Liver (tissue), 9 donors: ENCODE measurements around the gene GLRX. TPM values are rescaled to one million over a fixed set of nuclear protein-coding genes. Genes with fewer than 3 reads are reported as not detected.

ENCODE experiments used
- DNase-seq: peaks from one replicate; pipeline ENCODE4 v3.0.0-alpha.2; 2017; ENCODE audit warnings: low spot score
- H3K27ac ChIP-seq, 2 donors: one replicate each; pipeline ENCODE4 v1.7.0; 2013; ENCODE audit warnings: inconsistent platforms in 2 of 2, low read length in 2 of 2, control low read depth in 1 of 2, low read depth in 1 of 2, mild to moderate bottlenecking in 1 of 2
- H3K27me3 ChIP-seq, 4 donors: one replicate each; pipeline versions ENCODE4 v1.6.1 to v1.7.0; 2013; ENCODE audit warnings: low read length in 3 of 4, inconsistent platforms in 1 of 4, mild to moderate bottlenecking in 1 of 4, moderate library complexity in 1 of 4; ENCODE audit not compliant: control insufficient read depth in 4 of 4, insufficient read depth in 4 of 4
- H3K36me3 ChIP-seq, 4 donors: one replicate each; pipeline versions ENCODE4 v1.6.1 to v1.7.0; 2013; ENCODE audit warnings: low read length in 3 of 4, mild to moderate bottlenecking in 3 of 4, low read depth in 1 of 4, moderate library complexity in 1 of 4; ENCODE audit not compliant: control insufficient read depth in 4 of 4, insufficient read depth in 3 of 4
- H3K4me1 ChIP-seq, 4 donors: one replicate each; pipeline versions ENCODE4 v1.6.1 to v1.7.0; 2013; ENCODE audit warnings: low read length in 3 of 4, mild to moderate bottlenecking in 3 of 4, moderate library complexity in 1 of 4; ENCODE audit not compliant: control insufficient read depth in 4 of 4, insufficient read depth in 4 of 4
- H3K4me3 ChIP-seq, 3 donors: one replicate each; pipeline versions ENCODE4 v1.6.1 to v1.7.0; 2013; ENCODE audit warnings: low read length in 3 of 3, control low read depth in 1 of 3, low read depth in 1 of 3, mild to moderate bottlenecking in 1 of 3
- H3K9ac ChIP-seq, 2 donors: one replicate each; pipeline ENCODE4 v1.7.0; 2013; ENCODE audit warnings: low read length in 2 of 2, mild to moderate bottlenecking in 2 of 2, moderate library complexity in 2 of 2, control low read depth in 1 of 2, low read depth in 1 of 2
- H3K9me3 ChIP-seq, 4 donors: one replicate each; pipeline versions ENCODE4 v1.6.1 to v1.7.0; 2013; ENCODE audit warnings: low read length in 3 of 4; ENCODE audit not compliant: control insufficient read depth in 4 of 4
- GABPA ChIP-seq, 2 donors: IDR thresholded peaks in 1 of 2; conservative IDR thresholded peaks in 1 of 2; 2 replicates each; pipeline ENCODE4 v1.6.1; 2016; ENCODE audit warnings: antibody characterized with exemption in 2 of 2, mild to moderate bottlenecking in 1 of 2, moderate library complexity in 1 of 2
- HNF4A ChIP-seq, 2 donors: conservative IDR thresholded peaks; 2 replicates each; pipeline ENCODE4 v1.6.1; 2016; ENCODE audit warnings: antibody characterized with exemption in 2 of 2, mild to moderate bottlenecking in 2 of 2
- JUND ChIP-seq, 2 donors: IDR thresholded peaks; 2 replicates each; pipeline ENCODE4 v1.6.1; 2016; ENCODE audit warnings: antibody characterized with exemption in 2 of 2
- NR2F2 ChIP-seq: IDR thresholded peaks from 2 replicates; pipeline ENCODE4 v1.6.1; 2016; ENCODE audit warnings: antibody characterized with exemption
- RAD21 ChIP-seq, 2 donors: IDR thresholded peaks; 2 replicates each; pipeline ENCODE4 v1.6.1; 2016; ENCODE audit warnings: antibody characterized with exemption in 2 of 2, mild to moderate bottlenecking in 2 of 2
- RXRA ChIP-seq, 2 donors: IDR thresholded peaks; 2 replicates each; pipeline ENCODE4 v1.6.1; 2017 to 2018; ENCODE audit warnings: antibody characterized with exemption in 2 of 2, mild to moderate bottlenecking in 1 of 2
- SP1 ChIP-seq: IDR thresholded peaks from 2 replicates; pipeline ENCODE4 v1.6.1; 2018; ENCODE audit warnings: antibody characterized with exemption, mild to moderate bottlenecking
- TAF1 ChIP-seq: conservative IDR thresholded peaks from 2 replicates; pipeline ENCODE4 v1.6.1; 2016; ENCODE audit warnings: antibody characterized with exemption, mild to moderate bottlenecking
- YY1 ChIP-seq: IDR thresholded peaks from 2 replicates; pipeline ENCODE4 v1.6.1; 2016; ENCODE audit warnings: antibody characterized with exemption, mild to moderate bottlenecking
- ZBTB33 ChIP-seq: IDR thresholded peaks from 2 replicates; pipeline ENCODE4 v1.6.1; 2016; ENCODE audit warnings: antibody characterized with exemption
- WGBS: extraction: QIAGEN DNeasy Blood & Tissue Kit; methylation state at CpG from one replicate; pipeline ENCODE4 v1.1.7; 2013; 5-methylcytosine and 5-hydroxymethylcytosine counted together
- polyA plus RNA-seq, 2 donors: library from polyadenylated mRNA; stranded (reverse) in 1 of 2; unstranded in 1 of 2; fragments of 200-250 nt in 1 of 2; fragments of >200 nt in 1 of 2; fragmentation: Nextera tagmentation in 1 of 2; extraction: Ambion mirVana in 1 of 2; gene quantifications; one replicate each; pipeline versions ENCODE4 v1.2.1 to v1.2.3, GENCODE V29; 2013 to 2015
- total RNA-seq, 2 donors: library from RNA; depleted of rRNA; stranded (reverse); fragments of >200 nt; gene quantifications; one replicate each; pipeline ENCODE4 v1.2.3, GENCODE V29; 2014
- TF ChIP-seq, protein P1 (sequence below): IDR thresholded peaks from 2 replicates; pipeline ENCODE4 v1.6.1; 2016; ENCODE audit warnings: antibody characterized with exemption
- TF ChIP-seq, protein P2 (sequence below): fragments of 150-350 bp; IDR thresholded peaks from 2 replicates; pipeline ENCODE4 v1.5.1; 2017; ENCODE audit warnings: improper control_type of control experiment, low read depth, low read length; ENCODE audit not compliant: missing input control
- TF ChIP-seq, protein P3 (sequence below): IDR thresholded peaks from 2 replicates; pipeline ENCODE4 v1.6.1; 2016; ENCODE audit warnings: antibody characterized with exemption, mild to moderate bottlenecking
- donor health status: healthy.
- donor health status: healthy.
- donor health status: healthy.
- donor health status: healthy.
- donor health status: healthy.

Gene GLRX
- total and polyA plus RNA-seq, 4 donors: 48.2 to 187 (median 107) TPM

GRCh38 chr5:95847261-95847592 lies 24.7 kb upstream of the GLRX start:
- no peaks in the 10 kb centered on the region for H3K27me3 ChIP-seq
- no peaks in the 10 kb centered on the region for H3K9me3 ChIP-seq
- no peak overlapping the region for H3K4me3 ChIP-seq
- TF ChIP-seq TAF1 (no peak), SP1 (no peak), ZBTB33 (no peak), RAD21 (IDR thresholded peaks at IDR 0.05) (peak in 1 of 2 donors; percentile 2), YY1 (no peak), JUND (IDR thresholded peaks at IDR 0.05) (no peak)
- TF ChIP-seq, protein P1, sequence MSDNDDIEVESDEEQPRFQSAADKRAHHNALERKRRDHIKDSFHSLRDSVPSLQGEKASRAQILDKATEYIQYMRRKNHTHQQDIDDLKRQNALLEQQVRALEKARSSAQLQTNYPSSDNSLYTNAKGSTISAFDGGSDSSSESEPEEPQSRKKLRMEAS: no peak
- no peak for DNase-seq
- no peaks in the 10 kb centered on the region for H3K36me3 ChIP-seq
- WGBS: 6% methylated on average over 1 of the region's 1 CpG
- H3K4me1 ChIP-seq: peaks cover 7 to 47% (median 33%) of the 10 kb centered on the region in 4 donors
- no peak overlapping the region for H3K27ac ChIP-seq
- no peak overlapping the region for H3K9ac ChIP-seq

DNA sequence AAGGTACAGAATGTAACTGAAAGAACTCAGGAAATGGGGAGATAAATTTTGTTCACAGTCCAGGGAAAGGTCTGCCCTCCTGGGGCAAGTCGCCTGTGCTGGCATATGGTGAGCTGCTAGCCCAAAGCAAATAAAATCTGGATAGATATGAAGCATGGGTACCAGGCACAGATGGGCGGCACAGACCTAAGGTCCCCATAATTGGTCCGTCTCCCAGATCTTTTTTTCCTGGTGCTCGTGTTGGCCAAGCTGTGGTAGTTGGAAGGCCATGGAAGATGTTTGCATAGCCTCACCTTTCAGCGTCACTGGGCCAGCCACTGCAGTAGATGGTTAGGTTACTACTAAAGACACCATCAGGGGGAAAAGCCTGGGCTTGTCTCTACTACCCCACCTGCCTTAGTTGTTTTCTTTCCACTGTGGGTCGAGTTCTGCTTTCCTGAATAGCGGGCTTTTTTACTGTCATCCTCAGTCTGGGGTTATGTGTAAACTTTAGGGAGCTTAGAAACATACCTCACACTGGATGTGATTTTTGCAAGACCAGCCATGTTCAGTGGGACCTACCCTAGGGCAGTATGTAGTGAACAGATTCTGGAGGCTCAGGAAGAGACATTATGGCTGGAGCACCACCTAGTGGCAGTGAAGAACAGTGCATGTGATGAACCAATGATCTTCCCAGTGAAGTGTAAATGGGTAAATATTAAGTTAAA lies 24.2 kb upstream of the GLRX start:
- peak overlapping the region; percentile 29 to 44 (median 37) for H3K4me3 ChIP-seq
- H3K36me3 ChIP-seq: no peaks in the 10 kb centered on the region
- WGBS: 54% methylated on average over 7 of the region's 7 CpGs
- H3K9me3 ChIP-seq: no peaks in the 10 kb centered on the region
- peaks cover 7 to 53% (median 34%) of the 10 kb centered on the region in 4 donors for H3K4me1 ChIP-seq
- peak; percentile 73 for DNase-seq
- peak overlapping the region; percentile 4 to 87 for H3K27ac ChIP-seq
- no peak overlapping the region for H3K9ac ChIP-seq
- peak; percentile 63 for TF ChIP-seq YY1
- no peak for TF ChIP-seq JUND (IDR thresholded peaks at IDR 0.05)
- TF ChIP-seq, protein P2, sequence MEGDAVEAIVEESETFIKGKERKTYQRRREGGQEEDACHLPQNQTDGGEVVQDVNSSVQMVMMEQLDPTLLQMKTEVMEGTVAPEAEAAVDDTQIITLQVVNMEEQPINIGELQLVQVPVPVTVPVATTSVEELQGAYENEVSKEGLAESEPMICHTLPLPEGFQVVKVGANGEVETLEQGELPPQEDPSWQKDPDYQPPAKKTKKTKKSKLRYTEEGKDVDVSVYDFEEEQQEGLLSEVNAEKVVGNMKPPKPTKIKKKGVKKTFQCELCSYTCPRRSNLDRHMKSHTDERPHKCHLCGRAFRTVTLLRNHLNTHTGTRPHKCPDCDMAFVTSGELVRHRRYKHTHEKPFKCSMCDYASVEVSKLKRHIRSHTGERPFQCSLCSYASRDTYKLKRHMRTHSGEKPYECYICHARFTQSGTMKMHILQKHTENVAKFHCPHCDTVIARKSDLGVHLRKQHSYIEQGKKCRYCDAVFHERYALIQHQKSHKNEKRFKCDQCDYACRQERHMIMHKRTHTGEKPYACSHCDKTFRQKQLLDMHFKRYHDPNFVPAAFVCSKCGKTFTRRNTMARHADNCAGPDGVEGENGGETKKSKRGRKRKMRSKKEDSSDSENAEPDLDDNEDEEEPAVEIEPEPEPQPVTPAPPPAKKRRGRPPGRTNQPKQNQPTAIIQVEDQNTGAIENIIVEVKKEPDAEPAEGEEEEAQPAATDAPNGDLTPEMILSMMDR: peak; percentile 96
- no peak for TF ChIP-seq RXRA (IDR thresholded peaks at IDR 0.05)
- TF ChIP-seq, protein P3, sequence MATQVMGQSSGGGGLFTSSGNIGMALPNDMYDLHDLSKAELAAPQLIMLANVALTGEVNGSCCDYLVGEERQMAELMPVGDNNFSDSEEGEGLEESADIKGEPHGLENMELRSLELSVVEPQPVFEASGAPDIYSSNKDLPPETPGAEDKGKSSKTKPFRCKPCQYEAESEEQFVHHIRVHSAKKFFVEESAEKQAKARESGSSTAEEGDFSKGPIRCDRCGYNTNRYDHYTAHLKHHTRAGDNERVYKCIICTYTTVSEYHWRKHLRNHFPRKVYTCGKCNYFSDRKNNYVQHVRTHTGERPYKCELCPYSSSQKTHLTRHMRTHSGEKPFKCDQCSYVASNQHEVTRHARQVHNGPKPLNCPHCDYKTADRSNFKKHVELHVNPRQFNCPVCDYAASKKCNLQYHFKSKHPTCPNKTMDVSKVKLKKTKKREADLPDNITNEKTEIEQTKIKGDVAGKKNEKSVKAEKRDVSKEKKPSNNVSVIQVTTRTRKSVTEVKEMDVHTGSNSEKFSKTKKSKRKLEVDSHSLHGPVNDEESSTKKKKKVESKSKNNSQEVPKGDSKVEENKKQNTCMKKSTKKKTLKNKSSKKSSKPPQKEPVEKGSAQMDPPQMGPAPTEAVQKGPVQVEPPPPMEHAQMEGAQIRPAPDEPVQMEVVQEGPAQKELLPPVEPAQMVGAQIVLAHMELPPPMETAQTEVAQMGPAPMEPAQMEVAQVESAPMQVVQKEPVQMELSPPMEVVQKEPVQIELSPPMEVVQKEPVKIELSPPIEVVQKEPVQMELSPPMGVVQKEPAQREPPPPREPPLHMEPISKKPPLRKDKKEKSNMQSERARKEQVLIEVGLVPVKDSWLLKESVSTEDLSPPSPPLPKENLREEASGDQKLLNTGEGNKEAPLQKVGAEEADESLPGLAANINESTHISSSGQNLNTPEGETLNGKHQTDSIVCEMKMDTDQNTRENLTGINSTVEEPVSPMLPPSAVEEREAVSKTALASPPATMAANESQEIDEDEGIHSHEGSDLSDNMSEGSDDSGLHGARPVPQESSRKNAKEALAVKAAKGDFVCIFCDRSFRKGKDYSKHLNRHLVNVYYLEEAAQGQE: no peak
- TF ChIP-seq NR2F2: no peak
- peak; percentile 17 for TF ChIP-seq TAF1
- peak; percentile 98 to 99 for TF ChIP-seq RAD21 (IDR thresholded peaks at IDR 0.05)
- TF ChIP-seq GABPA (IDR thresholded peaks at IDR 0.05 in 1 of 2, conservative IDR thresholded peaks at IDR 0.05 in 1 of 2): no peak
- TF ChIP-seq HNF4A (conservative IDR thresholded peaks at IDR 0.05): peak in 1 of 2 donors; percentile 45
- no peak for TF ChIP-seq ZBTB33
- no peaks in the 10 kb centered on the region for H3K27me3 ChIP-seq
